ENCODE results near the gene PIM1.

- no peak for TF ChIP-seq CTCF (conservative IDR thresholded peaks at IDR 0.05; ENCODE audit: low read length)
- TF ChIP-seq EZH2phosphoT487 (IDR thresholded peaks at IDR 0.05; ENCODE audit: borderline replicate concordance, low read depth, low read length): no peak
Observed at GRCh38 chr6:37125774-37126492, 44.0 kb upstream of the PIM1 start.
